K562 (cell line): ENCODE results near the gene HCN3. TPM values are rescaled to one million over a fixed set of nuclear protein-coding genes. Genes with fewer than 3 reads are reported as not detected.
A peak's percentile ranks its signal among the peaks of the same experiment; 100 is the strongest.

Experiments used
- ATAC-seq: fragments of 200-7000 bp; cut with Tn5 transposase; 3 replicates; pipeline ENCODE4 v1.9.1; 2020; ENCODE audit warnings: moderate library complexity
- BruUV-seq: library from RNA; stranded (reverse); fragments of 400-500 nt; replicated peaks from 2 replicates; lab custom pipeline; 2021; lab: Mats Ljungman, UMichigan
- CTCF ChIA-PET: fragments of 300-600 bp; formaldehyde crosslinking; extraction: SDS; loops from one replicate; lab custom pipeline; 2021; ENCODE audit warnings: low intra/inter-chr PET ratio; lab: Yijun Ruan, JAX
- POLR2A ChIA-PET: fragments of 300-600, 350-650 bp; sonication (Branson Sonifier 250); formaldehyde crosslinking; extraction: SDS; loops from one replicate; lab custom pipeline; 2021; ENCODE audit warnings: antibody characterized with exemption, inconsistent platforms; lab: Yijun Ruan, JAX
- DNase-seq, 4 experiments: peaks; one replicate each; pipeline versions ENCODE4 v3.0.0 to v3.0.0-alpha.2; 2011 to 2018; ENCODE audit warnings: low spot score in 3 of 4, mixed read lengths in 3 of 4; ENCODE audit errors: extremely low read depth in 1 of 4
- FAIRE-seq: peaks from 2 replicates; lab custom pipeline; 2011; peaks lifted over from hg19 to GRCh38; lab: Jason Lieb, UNC
- H2AFZ ChIP-seq: 2 replicates; pipeline ENCODE4 v1.6.0; 2011; ENCODE audit warnings: low read depth, low read length, control low read depth, inconsistent platforms
- H3K27ac ChIP-seq: fragments of 200-600 bp; 3 replicates; pipeline ENCODE4 v1.8.0; 2011; ENCODE audit warnings: low read depth, mild to moderate bottlenecking, control low read depth, inconsistent platforms, low read length, moderate library complexity, mixed read lengths; ENCODE audit errors: extremely low read depth
- H3K27me3 ChIP-seq, 2 experiments: fragments of 300-600 bp in 1 of 2; 2 replicates in 1 of 2; 3 replicates in 1 of 2; pipeline versions ENCODE4 v1.6.0 to v1.8.0; 2011; ENCODE audit warnings: inconsistent platforms in 2 of 2, low read length in 2 of 2, mild to moderate bottlenecking in 1 of 2, mixed read lengths in 1 of 2, moderate library complexity in 1 of 2; ENCODE audit not compliant: control insufficient read depth in 2 of 2, insufficient read depth in 2 of 2
- H3K36me3 ChIP-seq: fragments of 300-600 bp; 3 replicates; pipeline ENCODE4 v1.8.0; 2011; ENCODE audit warnings: mild to moderate bottlenecking, low read length, inconsistent platforms; ENCODE audit not compliant: control insufficient read depth, insufficient read depth
- H3K4me1 ChIP-seq, 2 experiments: fragments of 200-600 bp in 1 of 2; replicated peaks in 1 of 2; 2 replicates in 1 of 2; 3 replicates in 1 of 2; pipeline versions ENCODE4 v1.5.1 to v1.8.0; 2011; ENCODE audit warnings: inconsistent platforms in 2 of 2, low read length in 2 of 2, mild to moderate bottlenecking in 1 of 2, mixed read lengths in 1 of 2, moderate library complexity in 1 of 2; ENCODE audit not compliant: control insufficient read depth in 2 of 2, insufficient read depth in 2 of 2
- H3K4me2 ChIP-seq: 2 replicates; pipeline ENCODE4 v1.6.1; 2011; ENCODE audit warnings: low read length, control low read depth, inconsistent platforms, mixed read lengths; ENCODE audit not compliant: insufficient read depth
- H3K4me3 ChIP-seq: fragments of 200-600 bp; sonication (generic), shearing (Covaris generic); 2 replicates; pipeline ENCODE4 v1.5.1; 2016; ENCODE audit warnings: control low read depth, inconsistent platforms
- H3K79me2 ChIP-seq: fragments of 200-600 bp; 3 replicates; pipeline ENCODE4 v1.8.0; 2011; ENCODE audit warnings: low read length, inconsistent platforms; ENCODE audit not compliant: control insufficient read depth, insufficient read depth
- H3K9ac ChIP-seq, 2 experiments: 2 replicates each; pipeline versions ENCODE4 v1.6.0 to v1.6.1; 2011; ENCODE audit warnings: low read depth in 2 of 2, low read length in 2 of 2, control low read depth in 1 of 2, inconsistent platforms in 1 of 2, mild to moderate bottlenecking in 1 of 2, mixed read lengths in 1 of 2; ENCODE audit not compliant: insufficient read depth in 1 of 2
- H3K9me1 ChIP-seq: one replicate; pipeline ENCODE4 v1.6.0; 2011; ENCODE audit warnings: inconsistent platforms, mild to moderate bottlenecking, low read length, moderate library complexity; ENCODE audit not compliant: control insufficient read depth, insufficient read depth
- H3K9me3 ChIP-seq: replicated peaks from 2 replicates; pipeline ENCODE4 v1.5.1; 2011; ENCODE audit warnings: low read depth, low read length, inconsistent platforms; ENCODE audit not compliant: control insufficient read depth, insufficient read depth
- H4K20me1 ChIP-seq: replicated peaks from 2 replicates; pipeline ENCODE4 v1.6.1; 2011; ENCODE audit warnings: low read length, inconsistent platforms, mixed read lengths; ENCODE audit not compliant: control insufficient read depth, insufficient read depth
- EP400 ChIP-seq: fragments of 450-650 bp; IDR thresholded peaks from 2 replicates; pipeline ENCODE4 v1.6.1; 2017; ENCODE audit warnings: antibody characterized with exemption, mild to moderate bottlenecking, moderate library complexity
- ESRRA ChIP-seq: fragments of 450-650 bp; IDR thresholded peaks from 2 replicates; pipeline ENCODE4 v1.6.1; 2014; ENCODE audit warnings: low read depth, mild to moderate bottlenecking, moderate library complexity, borderline replicate concordance
- HMG20B ChIP-seq: fragments of 250-450 bp; sonication (Bioruptor Pico); IDR thresholded peaks from 2 replicates; pipeline ENCODE4 v1.5.0; 2021; ENCODE audit warnings: mild to moderate bottlenecking
- NR4A1 ChIP-seq, 2 experiments: fragments of 250-450 bp in 1 of 2; fragments of 450-650 bp in 1 of 2; sonication (Bioruptor Pico) in 1 of 2; IDR thresholded peaks; 2 replicates each; pipeline versions ENCODE4 v1.4.0 to v1.6.1; 2016 to 2020; ENCODE audit warnings: mild to moderate bottlenecking in 2 of 2, missing compliant biosample characterization in 1 of 2, missing genetic modification characterization in 1 of 2, moderate library complexity in 1 of 2
- ZNF699 ChIP-seq: fragments of 250-450 bp; sonication (Bioruptor Pico); IDR thresholded peaks from 2 replicates; pipeline ENCODE4 v1.8.0; 2021; ENCODE audit warnings: mild to moderate bottlenecking, moderate library complexity; ENCODE audit not compliant: insufficient replicate concordance
- ZNF707 ChIP-seq: fragments of 250-450 bp; sonication (Bioruptor Pico); conservative IDR thresholded peaks from 2 replicates; pipeline ENCODE4 v1.8.0; 2022; ENCODE audit warnings: inconsistent platforms, mild to moderate bottlenecking, moderate library complexity
- WGBS: fragments of 100-300 bp; shearing (Covaris generic); methylation state at CpG from one replicate; pipeline ENCODE4 v1.1.6; 2016; ENCODE audit warnings: low coverage, mixed read lengths; ENCODE audit not compliant: insufficient coverage; ENCODE audit errors: missing lambda C conversion rate; 5-methylcytosine and 5-hydroxymethylcytosine counted together
- in situ Hi-C: fragments of 300-500 bp; cut with MboI; formaldehyde crosslinking; loops from 4 replicates; pipeline ENCODE4 v1.15.0; 2018; ENCODE audit warnings: inconsistent platforms, mixed read lengths
- intact Hi-C: fragments of 100-400 bp; cut with micrococcal nuclease; formaldehyde crosslinking; loops from 2 replicates; pipeline ENCODE4 v1.14.2; 2022
- polyA plus RNA-seq, 8 experiments: library from polyadenylated mRNA; depleted of rRNA in 4 of 8; stranded (reverse) in 5 of 8; unstranded in 3 of 8; fragments of >200 nt; fragmentation: Nextera tagmentation in 2 of 8; fragmentation: Illumina TruSeq in 1 of 8; extraction: Ambion mirVana in 2 of 8; extraction: Trizol in 1 of 8; gene quantifications; 2 replicates each; pipeline versions ENCODE4 v1.2.1 to v1.2.3, GENCODE V29; 2011 to 2014; ENCODE audit warnings: inconsistent platforms in 1 of 8, missing spikeins in 1 of 8
- total RNA-seq, 7 experiments: library from RNA; depleted of rRNA in 6 of 7; stranded (reverse); fragments of >200 nt in 6 of 7; fragmentation: Illumina TruSeq in 2 of 7; extraction: Trizol in 2 of 7; gene quantifications; 2 replicates each; pipeline versions ENCODE4 v1.2.1 to v1.2.3, GENCODE V29; 2011 to 2021; ENCODE audit warnings: low replicate concordance in 1 of 7
- TF ChIP-seq, protein P1 (sequence below): IDR thresholded peaks from 2 replicates; pipeline ENCODE4 v1.6.1; 2011; ENCODE audit warnings: borderline replicate concordance, low read depth, mild to moderate bottlenecking, moderate library complexity, low read length; ENCODE audit not compliant: insufficient read depth, poor library complexity, severe bottlenecking
- TF ChIP-seq, protein P2 (sequence below), 2 experiments: fragments of 150-350 bp in 1 of 2; IDR thresholded peaks; 2 replicates each; pipeline ENCODE4 v1.6.1; 2012 to 2016; ENCODE audit warnings: low read depth in 2 of 2, low read length in 2 of 2, mild to moderate bottlenecking in 1 of 2, moderate library complexity in 1 of 2
- TF ChIP-seq, protein P3 (sequence below): fragments of 450-650 bp; IDR thresholded peaks from 2 replicates; pipeline ENCODE4 v1.6.1; 2016

Gene HCN3
- total and polyA plus RNA-seq, 9 of the 15 experiments (the other 6 are each of a cell fraction or from before 2014, with no cell fraction given) = 0.91 to 9.7 (median 3.9) TPM

DNA sequence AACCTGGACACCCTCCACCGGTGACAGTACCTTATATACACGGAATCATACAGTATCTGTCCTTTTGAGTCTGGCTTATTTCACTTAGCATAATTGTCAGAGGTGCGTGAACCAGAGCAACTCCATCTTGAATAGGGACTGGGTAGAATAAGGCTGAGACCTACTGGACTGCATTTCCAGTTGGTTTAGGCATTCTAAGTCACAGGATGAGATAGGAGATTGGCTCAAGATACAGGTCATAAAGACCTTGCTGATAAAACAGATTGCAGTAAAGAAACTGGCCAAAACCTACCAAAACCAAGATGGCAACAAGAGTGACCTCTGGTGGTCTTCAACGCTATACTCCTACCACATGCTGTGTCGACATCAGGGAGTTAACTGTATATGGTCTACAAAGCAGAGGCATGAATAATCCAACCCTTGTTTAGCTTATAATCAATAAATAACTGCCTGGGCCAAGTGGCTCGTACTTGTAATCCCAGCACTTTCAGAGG lies 30.0 kb downstream of the HCN3 start (continued):
- TF ChIP-seq, protein P1, sequence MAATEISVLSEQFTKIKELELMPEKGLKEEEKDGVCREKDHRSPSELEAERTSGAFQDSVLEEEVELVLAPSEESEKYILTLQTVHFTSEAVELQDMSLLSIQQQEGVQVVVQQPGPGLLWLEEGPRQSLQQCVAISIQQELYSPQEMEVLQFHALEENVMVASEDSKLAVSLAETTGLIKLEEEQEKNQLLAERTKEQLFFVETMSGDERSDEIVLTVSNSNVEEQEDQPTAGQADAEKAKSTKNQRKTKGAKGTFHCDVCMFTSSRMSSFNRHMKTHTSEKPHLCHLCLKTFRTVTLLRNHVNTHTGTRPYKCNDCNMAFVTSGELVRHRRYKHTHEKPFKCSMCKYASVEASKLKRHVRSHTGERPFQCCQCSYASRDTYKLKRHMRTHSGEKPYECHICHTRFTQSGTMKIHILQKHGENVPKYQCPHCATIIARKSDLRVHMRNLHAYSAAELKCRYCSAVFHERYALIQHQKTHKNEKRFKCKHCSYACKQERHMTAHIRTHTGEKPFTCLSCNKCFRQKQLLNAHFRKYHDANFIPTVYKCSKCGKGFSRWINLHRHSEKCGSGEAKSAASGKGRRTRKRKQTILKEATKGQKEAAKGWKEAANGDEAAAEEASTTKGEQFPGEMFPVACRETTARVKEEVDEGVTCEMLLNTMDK = no peak
- TF ChIP-seq ZNF699 (CRISPR knock-in tag) (peak; percentile 32), EP400 (no peak; the same call in 1 of the 2 replicates), HMG20B (CRISPR knock-in tag) (no peak)

DNA sequence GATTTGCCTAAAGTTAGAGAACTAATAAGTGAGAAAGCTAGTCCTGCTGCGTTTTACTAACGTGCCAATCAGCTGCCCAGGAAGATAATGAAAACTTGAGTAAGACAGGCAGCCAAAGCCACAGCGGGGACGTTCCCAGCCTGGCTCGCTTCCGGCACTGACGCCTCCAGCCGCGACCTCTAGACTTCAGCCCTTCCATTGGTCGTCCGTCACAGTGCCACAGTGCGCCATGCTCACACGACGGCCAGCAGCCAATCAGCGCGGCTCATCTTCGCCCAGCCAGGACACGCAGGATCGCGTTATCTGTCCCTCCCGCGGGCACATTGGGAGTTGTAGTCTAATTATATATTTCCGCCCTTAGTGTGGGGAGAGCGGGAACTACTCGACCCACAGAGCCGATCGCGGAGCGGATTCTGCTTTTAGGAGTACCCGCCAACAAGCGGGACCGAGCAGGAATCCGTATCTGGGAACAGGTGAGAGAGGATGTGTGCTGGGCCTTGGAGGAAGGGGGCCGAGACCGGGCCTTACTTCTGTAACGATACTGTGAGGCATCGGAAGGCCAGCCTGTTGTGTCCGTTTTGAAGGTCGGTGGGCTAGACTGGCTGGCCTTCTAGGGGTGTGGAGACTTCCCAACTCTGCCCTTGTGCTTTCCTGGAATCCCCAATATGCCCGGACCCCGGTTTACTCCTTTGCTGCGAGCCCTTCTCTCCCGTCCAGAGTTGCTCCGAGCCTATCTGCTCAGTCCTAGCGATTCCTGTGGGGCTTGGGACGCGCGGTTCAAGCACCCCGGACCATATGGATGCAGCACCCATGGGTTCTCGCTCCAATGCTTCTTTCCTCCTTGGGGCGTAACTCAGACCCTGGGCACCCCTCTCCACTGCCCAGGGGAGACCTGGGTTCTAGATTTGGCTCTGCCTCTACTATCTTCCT lies 31.5 kb downstream of the HCN3 start, which contains the start of gene FDPS:
Gene FDPS, plus strand, starts transcription at position 374 of the 930 bp plus-strand sequence. CDS start 924 bp downstream, outside the sequence.
- ChIA-PET POLR2A (interaction anchor here (0.7 to 1.9 kb wide), 6 partner anchors 9 to 58 kb away, joined by 3 to 8 read pairs (median 4); partner anchors contain the start of genes HCN3 and RUSC1), CTCF (interaction anchor here (0.6 to 3.0 kb wide), 2 partner anchors 58 to 134 kb away, joined by 4 to 23 read pairs; no protein-coding TSS in a partner anchor)
- WGBS = under 1% methylated on average over 49 of the region's 51 CpGs
- peak within 1 kb of the TSS; percentile 74 for H2AFZ ChIP-seq
- peaks cover 23 to 35% of the 10 kb centered on the region in 2 experiments; a peak in 4 of 5 replicates for H3K4me1 ChIP-seq
- in situ Hi-C loops (loop anchor here (25.0 kb wide), 1 partner anchor 1429 kb away; the partner anchor contains the start of genes ISG20L2, METTL25B and MRPL24), intact Hi-C loops (loop anchor here (1.0 to 2.0 kb wide), 3 partner anchors 14 to 58 kb away; partner anchors contain the start of gene HCN3)
- ATAC-seq (peak; percentile 97), FAIRE-seq (peak; percentile 99), DNase-seq (peak; percentile 97 to 100 (median 98))
- H3K27ac ChIP-seq = peak within 1 kb of the TSS; percentile 93
- peaks cover 38% of the 10 kb centered on the region for H3K36me3 ChIP-seq
- H3K9ac ChIP-seq = peak within 1 kb of the TSS; percentile 95 to 96
- TSS peak; percentile 90 for BruUV-seq
- H3K27me3 ChIP-seq = no peaks in the 10 kb centered on the region
- no peaks in the 10 kb centered on the region for H3K9me3 ChIP-seq
- peak within 1 kb of the TSS; percentile 75 for H3K4me3 ChIP-seq
- no peaks in the 10 kb centered on the region for H3K9me1 ChIP-seq
- peaks cover 46% of the 10 kb centered on the region for H3K79me2 ChIP-seq
- H3K4me2 ChIP-seq = peak within 1 kb of the TSS; percentile 96
- 0 out of 2 replicates have a peak, but pooled peaks cover 2% of the 10 kb centered on the region for H4K20me1 ChIP-seq
- TF ChIP-seq, protein P2, sequence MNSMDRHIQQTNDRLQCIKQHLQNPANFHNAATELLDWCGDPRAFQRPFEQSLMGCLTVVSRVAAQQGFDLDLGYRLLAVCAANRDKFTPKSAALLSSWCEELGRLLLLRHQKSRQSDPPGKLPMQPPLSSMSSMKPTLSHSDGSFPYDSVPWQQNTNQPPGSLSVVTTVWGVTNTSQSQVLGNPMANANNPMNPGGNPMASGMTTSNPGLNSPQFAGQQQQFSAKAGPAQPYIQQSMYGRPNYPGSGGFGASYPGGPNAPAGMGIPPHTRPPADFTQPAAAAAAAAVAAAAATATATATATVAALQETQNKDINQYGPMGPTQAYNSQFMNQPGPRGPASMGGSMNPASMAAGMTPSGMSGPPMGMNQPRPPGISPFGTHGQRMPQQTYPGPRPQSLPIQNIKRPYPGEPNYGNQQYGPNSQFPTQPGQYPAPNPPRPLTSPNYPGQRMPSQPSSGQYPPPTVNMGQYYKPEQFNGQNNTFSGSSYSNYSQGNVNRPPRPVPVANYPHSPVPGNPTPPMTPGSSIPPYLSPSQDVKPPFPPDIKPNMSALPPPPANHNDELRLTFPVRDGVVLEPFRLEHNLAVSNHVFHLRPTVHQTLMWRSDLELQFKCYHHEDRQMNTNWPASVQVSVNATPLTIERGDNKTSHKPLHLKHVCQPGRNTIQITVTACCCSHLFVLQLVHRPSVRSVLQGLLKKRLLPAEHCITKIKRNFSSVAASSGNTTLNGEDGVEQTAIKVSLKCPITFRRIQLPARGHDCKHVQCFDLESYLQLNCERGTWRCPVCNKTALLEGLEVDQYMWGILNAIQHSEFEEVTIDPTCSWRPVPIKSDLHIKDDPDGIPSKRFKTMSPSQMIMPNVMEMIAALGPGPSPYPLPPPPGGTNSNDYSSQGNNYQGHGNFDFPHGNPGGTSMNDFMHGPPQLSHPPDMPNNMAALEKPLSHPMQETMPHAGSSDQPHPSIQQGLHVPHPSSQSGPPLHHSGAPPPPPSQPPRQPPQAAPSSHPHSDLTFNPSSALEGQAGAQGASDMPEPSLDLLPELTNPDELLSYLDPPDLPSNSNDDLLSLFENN (IDR thresholded peaks at IDR 0.05; ENCODE audit: low read depth in 2 of 2, low read length in 2 of 2) = 0 out of 4 replicates have a peak, but pooled peaks of 1 of the 2 experiments have one; percentile 9
- TF ChIP-seq ZNF707 = no peak
- TF ChIP-seq NR4A1 (CRISPR knock-in tag; IDR thresholded peaks at IDR 0.05) = no peak
- TF ChIP-seq NR4A1 (tag; IDR thresholded peaks at IDR 0.05) = no peak
- TF ChIP-seq ESRRA = peak; percentile 63
- TF ChIP-seq, protein P3, sequence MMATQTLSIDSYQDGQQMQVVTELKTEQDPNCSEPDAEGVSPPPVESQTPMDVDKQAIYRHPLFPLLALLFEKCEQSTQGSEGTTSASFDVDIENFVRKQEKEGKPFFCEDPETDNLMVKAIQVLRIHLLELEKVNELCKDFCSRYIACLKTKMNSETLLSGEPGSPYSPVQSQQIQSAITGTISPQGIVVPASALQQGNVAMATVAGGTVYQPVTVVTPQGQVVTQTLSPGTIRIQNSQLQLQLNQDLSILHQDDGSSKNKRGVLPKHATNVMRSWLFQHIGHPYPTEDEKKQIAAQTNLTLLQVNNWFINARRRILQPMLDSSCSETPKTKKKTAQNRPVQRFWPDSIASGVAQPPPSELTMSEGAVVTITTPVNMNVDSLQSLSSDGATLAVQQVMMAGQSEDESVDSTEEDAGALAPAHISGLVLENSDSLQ = peak; percentile 95
